Panc1 (cell line): Measurements from ENCODE around the gene IER5L. TPM values are rescaled to one million over a fixed set of nuclear protein-coding genes. Genes with fewer than 3 reads are reported as not detected.

ENCODE experiments used
- ATAC-seq: fragments of 200-7000 bp; cut with Tn5 transposase; 2 replicates; pipeline ENCODE4 v1.9.1; 2020; ENCODE audit warnings: mild to moderate bottlenecking, moderate library complexity
- BruUV-seq: library from RNA; stranded (reverse); fragments of 400-500 nt; replicated peaks from 2 replicates; lab custom pipeline; 2021; lab: Mats Ljungman, UMichigan
- CTCF ChIA-PET: fragments of 300-600 bp; sonication (Branson Sonifier 250); formaldehyde crosslinking; loops from one replicate; lab custom pipeline; 2022; ENCODE audit warnings: antibody characterized with exemption; lab: Charles Lee
- POLR2A ChIA-PET: fragments of 300-600 bp; sonication (Branson Sonifier 250); formaldehyde crosslinking; loops from one replicate; lab custom pipeline; 2022; ENCODE audit warnings: antibody characterized with exemption; lab: Charles Lee
- DNase-seq: peaks from one replicate; pipeline ENCODE4 v3.0.0-alpha.2; 2010; ENCODE audit warnings: low read depth, low spot score
- H3K27ac ChIP-seq: 2 replicates; pipeline ENCODE4 v1.5.1; 2011; ENCODE audit warnings: mild to moderate bottlenecking, low read length, inconsistent platforms
- H3K27me3 ChIP-seq: fragments of 200-500 bp; sonication (Bioruptor generic); 2 replicates; pipeline ENCODE4 v1.6.0; 2014; ENCODE audit warnings: low read length, inconsistent platforms; ENCODE audit not compliant: control insufficient read depth, insufficient read depth
- H3K36me3 ChIP-seq: fragments of 200-500 bp; sonication (Bioruptor generic); 2 replicates; pipeline ENCODE4 v1.5.1; 2014; ENCODE audit warnings: inconsistent platforms, mild to moderate bottlenecking, low read length, moderate library complexity; ENCODE audit not compliant: control insufficient read depth, insufficient read depth
- H3K4me1 ChIP-seq: 2 replicates; pipeline ENCODE4 v1.5.1; 2011; ENCODE audit warnings: inconsistent platforms, mild to moderate bottlenecking, low read length, moderate library complexity; ENCODE audit not compliant: control insufficient read depth, insufficient read depth
- H3K4me3 ChIP-seq, 2 experiments: 2 replicates each; pipeline ENCODE4 v1.5.1; 2011 to 2012; ENCODE audit warnings: low read depth in 2 of 2, low read length in 2 of 2, mild to moderate bottlenecking in 2 of 2, inconsistent platforms in 1 of 2, moderate library complexity in 1 of 2
- H3K9me3 ChIP-seq: fragments of 200-500 bp; sonication (Bioruptor generic); 2 replicates; pipeline ENCODE4 v1.5.1; 2014; ENCODE audit warnings: low read depth, mild to moderate bottlenecking, inconsistent platforms, low read length, moderate library complexity; ENCODE audit not compliant: control insufficient read depth, insufficient read depth
- POLR2AphosphoS5 ChIP-seq: IDR thresholded peaks from 2 replicates; pipeline ENCODE4 v1.6.1; 2012; ENCODE audit warnings: mild to moderate bottlenecking, low read depth, low read length, moderate library complexity
- SIN3A ChIP-seq: IDR thresholded peaks from 2 replicates; pipeline ENCODE4 v1.6.1; 2012; ENCODE audit warnings: low read depth, mild to moderate bottlenecking, low read length, moderate library complexity, borderline replicate concordance; ENCODE audit not compliant: insufficient read depth
- TCF7L2 ChIP-seq: IDR thresholded peaks from 2 replicates; pipeline ENCODE4 v1.6.1; 2011; ENCODE audit warnings: mild to moderate bottlenecking, low read depth, low read length, inconsistent platforms
- in situ Hi-C: cut with HindIII; loops from 2 replicates; pipeline ENCODE4 v1.10.0; 2016; ENCODE audit warnings: low sequenced_read_pairs, low pct_unique_long_range_greater_than_20kb
- intact Hi-C: fragments of 100-400 bp; cut with micrococcal nuclease; formaldehyde crosslinking; loops from one replicate; pipeline ENCODE4 v1.10.0; 2022; ENCODE audit not compliant: unreplicated experiment
- total RNA-seq: library from RNA; stranded (reverse); gene quantifications from one replicate; pipeline ENCODE4 v1.2.1, GENCODE V29; 2021; ENCODE audit not compliant: unreplicated experiment
- TF ChIP-seq, protein P1 (sequence below): fragments of 450-650 bp; IDR thresholded peaks from 2 replicates; pipeline ENCODE4 v1.5.1; 2017; ENCODE audit warnings: mild to moderate bottlenecking
- TF ChIP-seq, protein P2 (sequence below), 2 experiments: IDR thresholded peaks; 2 replicates each; pipeline ENCODE4 v1.6.1; 2011 to 2012; ENCODE audit warnings: low read depth in 2 of 2, control low read depth in 1 of 2, low read length in 1 of 2, mild to moderate bottlenecking in 1 of 2, moderate library complexity in 1 of 2; ENCODE audit not compliant: insufficient read depth in 1 of 2

IER5L gene
- total RNA-seq, 1 experiment from 2014 or later = 44.6 TPM

DNA sequence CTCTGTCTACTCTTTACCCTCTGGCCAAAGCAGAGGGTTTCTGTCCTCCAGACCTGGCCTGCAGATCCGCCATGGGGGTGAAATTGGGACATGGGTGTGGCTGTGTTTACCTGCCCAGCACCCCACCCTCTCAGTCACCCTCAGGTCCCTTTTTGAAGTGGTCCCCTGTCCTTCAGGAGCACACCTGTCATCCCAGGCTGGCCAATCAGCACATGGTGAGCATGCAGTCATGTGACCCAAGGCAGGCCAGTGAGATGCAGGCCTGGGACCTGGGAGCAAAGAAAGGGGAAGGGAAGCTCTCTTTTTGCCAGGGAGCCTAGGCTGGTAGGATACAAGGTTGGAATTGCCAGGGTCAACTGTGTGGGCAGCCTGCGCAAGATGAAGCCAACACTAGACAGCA lies 28.3 kb upstream of the IER5L start:
- DNase-seq = no peak
- BruUV-seq = no TSS peak
- ChIA-PET CTCF (no interaction called here), POLR2A (no interaction called here)
- TF ChIP-seq SIN3A = no peak
- TF ChIP-seq POLR2AphosphoS5 = no peak
- TF ChIP-seq TCF7L2 = no peak
- TF ChIP-seq, protein P1, sequence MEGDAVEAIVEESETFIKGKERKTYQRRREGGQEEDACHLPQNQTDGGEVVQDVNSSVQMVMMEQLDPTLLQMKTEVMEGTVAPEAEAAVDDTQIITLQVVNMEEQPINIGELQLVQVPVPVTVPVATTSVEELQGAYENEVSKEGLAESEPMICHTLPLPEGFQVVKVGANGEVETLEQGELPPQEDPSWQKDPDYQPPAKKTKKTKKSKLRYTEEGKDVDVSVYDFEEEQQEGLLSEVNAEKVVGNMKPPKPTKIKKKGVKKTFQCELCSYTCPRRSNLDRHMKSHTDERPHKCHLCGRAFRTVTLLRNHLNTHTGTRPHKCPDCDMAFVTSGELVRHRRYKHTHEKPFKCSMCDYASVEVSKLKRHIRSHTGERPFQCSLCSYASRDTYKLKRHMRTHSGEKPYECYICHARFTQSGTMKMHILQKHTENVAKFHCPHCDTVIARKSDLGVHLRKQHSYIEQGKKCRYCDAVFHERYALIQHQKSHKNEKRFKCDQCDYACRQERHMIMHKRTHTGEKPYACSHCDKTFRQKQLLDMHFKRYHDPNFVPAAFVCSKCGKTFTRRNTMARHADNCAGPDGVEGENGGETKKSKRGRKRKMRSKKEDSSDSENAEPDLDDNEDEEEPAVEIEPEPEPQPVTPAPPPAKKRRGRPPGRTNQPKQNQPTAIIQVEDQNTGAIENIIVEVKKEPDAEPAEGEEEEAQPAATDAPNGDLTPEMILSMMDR = no peak
- TF ChIP-seq, protein P2, sequence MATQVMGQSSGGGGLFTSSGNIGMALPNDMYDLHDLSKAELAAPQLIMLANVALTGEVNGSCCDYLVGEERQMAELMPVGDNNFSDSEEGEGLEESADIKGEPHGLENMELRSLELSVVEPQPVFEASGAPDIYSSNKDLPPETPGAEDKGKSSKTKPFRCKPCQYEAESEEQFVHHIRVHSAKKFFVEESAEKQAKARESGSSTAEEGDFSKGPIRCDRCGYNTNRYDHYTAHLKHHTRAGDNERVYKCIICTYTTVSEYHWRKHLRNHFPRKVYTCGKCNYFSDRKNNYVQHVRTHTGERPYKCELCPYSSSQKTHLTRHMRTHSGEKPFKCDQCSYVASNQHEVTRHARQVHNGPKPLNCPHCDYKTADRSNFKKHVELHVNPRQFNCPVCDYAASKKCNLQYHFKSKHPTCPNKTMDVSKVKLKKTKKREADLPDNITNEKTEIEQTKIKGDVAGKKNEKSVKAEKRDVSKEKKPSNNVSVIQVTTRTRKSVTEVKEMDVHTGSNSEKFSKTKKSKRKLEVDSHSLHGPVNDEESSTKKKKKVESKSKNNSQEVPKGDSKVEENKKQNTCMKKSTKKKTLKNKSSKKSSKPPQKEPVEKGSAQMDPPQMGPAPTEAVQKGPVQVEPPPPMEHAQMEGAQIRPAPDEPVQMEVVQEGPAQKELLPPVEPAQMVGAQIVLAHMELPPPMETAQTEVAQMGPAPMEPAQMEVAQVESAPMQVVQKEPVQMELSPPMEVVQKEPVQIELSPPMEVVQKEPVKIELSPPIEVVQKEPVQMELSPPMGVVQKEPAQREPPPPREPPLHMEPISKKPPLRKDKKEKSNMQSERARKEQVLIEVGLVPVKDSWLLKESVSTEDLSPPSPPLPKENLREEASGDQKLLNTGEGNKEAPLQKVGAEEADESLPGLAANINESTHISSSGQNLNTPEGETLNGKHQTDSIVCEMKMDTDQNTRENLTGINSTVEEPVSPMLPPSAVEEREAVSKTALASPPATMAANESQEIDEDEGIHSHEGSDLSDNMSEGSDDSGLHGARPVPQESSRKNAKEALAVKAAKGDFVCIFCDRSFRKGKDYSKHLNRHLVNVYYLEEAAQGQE (IDR thresholded peaks at IDR 0.05; ENCODE audit: insufficient read depth in 1 of 2, low read depth in 2 of 2, low read length in 1 of 2) = no peak
- Histone ChIP-seq H3K9me3 (no peaks in the 10 kb centered on the region), H3K4me3 (no peak overlapping the region), H3K36me3 (no peaks in the 10 kb centered on the region), H3K27ac (no peak overlapping the region), H3K27me3 (no peaks in the 10 kb centered on the region), H3K4me1 (peaks cover 8% of the 10 kb centered on the region)
- intact Hi-C loops (no loop called here), in situ Hi-C loops (no loop called here)
- ATAC-seq = no peak

DNA sequence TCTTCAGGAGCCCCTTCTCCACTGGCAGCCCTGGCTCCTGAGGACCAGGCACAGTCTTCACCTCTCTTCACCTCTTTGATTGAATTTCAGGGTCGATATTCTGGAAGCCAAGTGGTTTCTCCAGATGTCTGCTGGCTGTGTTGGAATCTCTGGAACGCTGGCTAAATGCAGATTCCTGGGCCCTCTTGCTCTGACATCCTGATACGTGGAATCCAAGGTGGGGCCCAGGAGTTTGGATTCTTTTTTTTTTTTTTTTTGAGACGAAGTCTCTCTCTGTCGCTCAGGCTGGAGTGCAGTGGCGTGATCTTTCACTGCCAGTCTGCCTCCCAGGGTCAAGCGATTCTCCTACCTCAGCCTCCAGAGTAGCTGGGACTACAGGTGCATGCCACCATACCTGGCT lies 26.8 kb upstream of the IER5L start:
- ChIA-PET POLR2A (no interaction called here), CTCF (no interaction called here)
- intact Hi-C loops = no loop called here
- no peak overlapping the region for H3K4me3 ChIP-seq
- DNase-seq = no peak
- no peaks in the 10 kb centered on the region for H3K36me3 ChIP-seq
- ATAC-seq = no peak
- H3K27ac ChIP-seq = no peak overlapping the region
- H3K4me1 ChIP-seq = peaks cover 8% of the 10 kb centered on the region
- no peaks in the 10 kb centered on the region for H3K9me3 ChIP-seq
- no TSS peak for BruUV-seq
- TF ChIP-seq POLR2AphosphoS5 (no peak), TCF7L2 (no peak), SIN3A (no peak)
- TF ChIP-seq, protein P2 (IDR thresholded peaks at IDR 0.05; ENCODE audit: insufficient read depth in 1 of 2, low read depth in 2 of 2, low read length in 1 of 2) = no peak
- TF ChIP-seq, protein P1 = no peak
- no peaks in the 10 kb centered on the region for H3K27me3 ChIP-seq
- in situ Hi-C loops = no loop called here
